BJ (cell line): Measurements from ENCODE around the gene ANXA6. TPM values are rescaled to one million over a fixed set of nuclear protein-coding genes. Genes with fewer than 3 reads are reported as not detected.

Experiments used
- CTCF ChIA-PET: fragments of 350-600 bp; formaldehyde crosslinking; extraction: SDS; loops from one replicate; lab custom pipeline; 2021; ENCODE audit warnings: antibody characterized with exemption, inconsistent platforms; lab: Yijun Ruan, JAX
- POLR2A ChIA-PET: fragments of 300-600 bp; sonication (Branson Sonifier 250); formaldehyde crosslinking; extraction: SDS; loops from one replicate; lab custom pipeline; 2021; ENCODE audit warnings: antibody characterized with exemption; lab: Charles Lee
- DNase-seq: peaks from one replicate; pipeline ENCODE4 v3.0.0-alpha.2; 2011; ENCODE audit warnings: low read depth
- H3K27me3 ChIP-seq: 2 replicates; pipeline ENCODE4 v1.6.0; 2011; ENCODE audit warnings: low read length; ENCODE audit not compliant: control insufficient read depth, insufficient read depth
- H3K36me3 ChIP-seq: 2 replicates; pipeline ENCODE4 v1.5.1; 2011; ENCODE audit warnings: low read length; ENCODE audit not compliant: control insufficient read depth, insufficient read depth
- H3K4me3 ChIP-seq: 2 replicates; pipeline ENCODE4 v1.5.1; 2011; ENCODE audit warnings: low read depth, mild to moderate bottlenecking, control low read depth, low read length
- polyA plus RNA-seq: library from polyadenylated mRNA; depleted of rRNA; stranded (reverse); fragments of >200 nt; gene quantifications from 2 replicates; pipeline ENCODE4 v1.2.3, GENCODE V29; 2011
- TF ChIP-seq, protein P1 (sequence below): IDR thresholded peaks from 2 replicates; pipeline ENCODE4 v1.5.1; 2011; ENCODE audit warnings: low read depth, mild to moderate bottlenecking, control low read depth, inconsistent platforms, low read length, moderate library complexity; ENCODE audit not compliant: insufficient read depth

The ANXA6 gene
- polyA plus RNA-seq, 1 experiment, result 528 TPM

DNA sequence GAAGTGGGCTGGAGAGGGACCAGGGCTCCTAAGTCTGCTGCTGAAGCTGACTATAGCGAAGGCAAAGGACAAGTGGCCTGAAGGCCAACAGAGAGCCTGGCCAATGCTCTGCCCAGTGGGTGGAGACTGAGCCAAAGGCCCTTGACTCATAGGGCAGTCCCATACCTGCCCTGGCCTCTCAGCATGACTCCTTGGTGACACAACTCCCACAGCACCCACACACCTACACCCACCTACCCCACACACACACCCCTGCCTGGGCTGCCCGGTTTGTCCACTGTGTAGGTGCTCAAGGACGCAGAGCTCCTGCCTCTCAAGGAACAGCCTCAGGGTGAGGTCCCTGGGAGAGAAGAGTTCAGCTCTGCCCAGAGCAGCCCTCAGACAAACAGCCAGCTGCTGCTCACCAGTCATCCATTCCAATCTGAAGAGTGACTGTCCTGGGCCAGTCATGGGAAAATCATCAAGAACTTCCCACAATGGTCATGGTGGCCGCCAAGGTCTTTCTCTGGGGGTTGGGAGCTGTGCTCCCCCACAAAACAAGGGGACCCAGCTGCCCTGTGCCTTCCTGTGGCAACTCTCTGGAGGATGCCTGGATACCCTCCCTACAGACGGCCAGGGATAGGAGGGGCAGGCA, 81.8 kb downstream of the ANXA6 start:
- POLR2A ChIA-PET, result no interaction called here
- TF ChIP-seq, protein P1, sequence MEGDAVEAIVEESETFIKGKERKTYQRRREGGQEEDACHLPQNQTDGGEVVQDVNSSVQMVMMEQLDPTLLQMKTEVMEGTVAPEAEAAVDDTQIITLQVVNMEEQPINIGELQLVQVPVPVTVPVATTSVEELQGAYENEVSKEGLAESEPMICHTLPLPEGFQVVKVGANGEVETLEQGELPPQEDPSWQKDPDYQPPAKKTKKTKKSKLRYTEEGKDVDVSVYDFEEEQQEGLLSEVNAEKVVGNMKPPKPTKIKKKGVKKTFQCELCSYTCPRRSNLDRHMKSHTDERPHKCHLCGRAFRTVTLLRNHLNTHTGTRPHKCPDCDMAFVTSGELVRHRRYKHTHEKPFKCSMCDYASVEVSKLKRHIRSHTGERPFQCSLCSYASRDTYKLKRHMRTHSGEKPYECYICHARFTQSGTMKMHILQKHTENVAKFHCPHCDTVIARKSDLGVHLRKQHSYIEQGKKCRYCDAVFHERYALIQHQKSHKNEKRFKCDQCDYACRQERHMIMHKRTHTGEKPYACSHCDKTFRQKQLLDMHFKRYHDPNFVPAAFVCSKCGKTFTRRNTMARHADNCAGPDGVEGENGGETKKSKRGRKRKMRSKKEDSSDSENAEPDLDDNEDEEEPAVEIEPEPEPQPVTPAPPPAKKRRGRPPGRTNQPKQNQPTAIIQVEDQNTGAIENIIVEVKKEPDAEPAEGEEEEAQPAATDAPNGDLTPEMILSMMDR, result no peak
- H3K36me3 ChIP-seq, result peaks cover 6% of the 10 kb centered on the region
- DNase-seq, result no peak
- H3K4me3 ChIP-seq, result no peak overlapping the region
- H3K27me3 ChIP-seq, result no peaks in the 10 kb centered on the region
- CTCF ChIA-PET, result interaction anchor here (1.1 to 2.1 kb wide), 3 partner anchors 24 to 40 kb away, joined by 4 read pairs; no protein-coding TSS in a partner anchor

- ChIA-PET CTCF (interaction anchor here (0.9 to 3.7 kb wide), 4 partner anchors 8 to 102 kb away, joined by 3 to 12 read pairs (median 4); no protein-coding TSS in a partner anchor), POLR2A (no interaction called here)
- DNase-seq, result no peak
- Histone ChIP-seq H3K36me3 (peaks cover 8% of the 10 kb centered on the region), H3K27me3 (no peaks in the 10 kb centered on the region), H3K4me3 (no peak overlapping the region)
- TF ChIP-seq, protein P1, result no peak
Measured at GRCh38 chr5:151074557-151074956, 83.0 kb downstream of the ANXA6 start.

DNA sequence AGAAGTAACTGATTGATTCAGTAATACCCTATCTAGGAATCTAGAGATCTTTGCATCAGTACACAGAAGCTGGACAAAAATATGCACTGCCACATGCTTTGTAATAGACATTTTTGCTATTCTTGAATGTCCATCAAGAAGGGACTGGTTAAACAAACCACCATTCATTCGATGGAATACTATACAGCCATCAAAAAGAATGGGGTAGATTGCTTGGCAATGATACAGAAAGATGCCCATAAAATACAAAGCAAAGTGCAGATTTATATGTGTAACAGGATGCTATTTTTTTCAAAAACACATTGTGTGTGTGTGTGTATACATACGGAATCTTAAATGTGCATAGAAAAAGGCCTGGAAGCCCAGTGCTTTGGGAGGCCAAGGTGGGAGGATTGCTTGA, 84.3 kb downstream of the ANXA6 start:
- Histone ChIP-seq H3K4me3 (no peak overlapping the region), H3K36me3 (peaks cover 5% of the 10 kb centered on the region; the same call in 1 of the 2 replicates), H3K27me3 (no peaks in the 10 kb centered on the region)
- TF ChIP-seq, protein P1, result no peak
- no peak for DNase-seq
- CTCF ChIA-PET, result interaction anchor here (1.0 to 3.7 kb wide), 3 partner anchors 22 to 61 kb away, joined by 3 to 12 read pairs (median 4); no protein-coding TSS in a partner anchor
- POLR2A ChIA-PET, result interaction anchor here (0.9 kb wide), 1 partner anchor 11 kb away, joined by 3 read pairs; no protein-coding TSS in a partner anchor

- H3K36me3 ChIP-seq, result peaks cover 3% of the 10 kb centered on the region; the same call in 1 of the 2 replicates
- ChIA-PET POLR2A (interaction anchor here (0.6 to 0.9 kb wide), 2 partner anchors 11 to 698 kb away, joined by 3 to 5 read pairs; no protein-coding TSS in a partner anchor), CTCF (interaction anchor here (1.0 to 3.7 kb wide), 5 partner anchors 15 to 60 kb away, joined by 3 to 12 read pairs (median 4); no protein-coding TSS in a partner anchor)
- H3K27me3 ChIP-seq, result no peaks in the 10 kb centered on the region
- DNase-seq, result no peak
- no peak overlapping the region for H3K4me3 ChIP-seq
- TF ChIP-seq, protein P1, result no peak
Measured at GRCh38 chr5:151072630-151073025, 85.0 kb downstream of the ANXA6 start.
